OCI-LY7 (cell line): Measurements from ENCODE around the gene TENT5C. TPM values are rescaled to one million over a fixed set of nuclear protein-coding genes. Genes with fewer than 3 reads are reported as not detected.

Source experiments
- BruUV-seq: library from RNA; stranded (reverse); fragments of 400-500 nt; replicated peaks from 2 replicates; lab custom pipeline; 2021; lab: Mats Ljungman, UMichigan
- CTCF ChIA-PET: fragments of 300-600 bp; sonication (Branson Sonifier 250); formaldehyde crosslinking; loops from one replicate; lab custom pipeline; 2022; ENCODE audit warnings: antibody characterized with exemption; ENCODE audit not compliant: unreplicated experiment; lab: Charles Lee
- POLR2A ChIA-PET: fragments of 300-600 bp; sonication (Branson Sonifier 250); formaldehyde crosslinking; loops from one replicate; lab custom pipeline; 2022; ENCODE audit warnings: antibody characterized with exemption; lab: Charles Lee
- DNase-seq: peaks from one replicate; pipeline ENCODE4 v3.0.0-alpha.2; 2015; ENCODE audit warnings: low spot score
- H2AFZ ChIP-seq: fragments of 200-600 bp; sonication (generic), shearing (Covaris generic); 2 replicates; pipeline ENCODE4 v1.6.1; 2014; ENCODE audit warnings: mild to moderate bottlenecking, antibody characterized with exemption, low read length, moderate library complexity
- H3K27ac ChIP-seq: fragments of 200-600 bp; sonication (generic); 2 replicates; pipeline ENCODE4 v1.5.1; 2014; ENCODE audit warnings: mixed run types, low read depth, mild to moderate bottlenecking, moderate library complexity, low read length, inconsistent platforms; ENCODE audit not compliant: poor library complexity, severe bottlenecking
- H3K36me3 ChIP-seq: fragments of 200-600 bp; sonication (generic); 2 replicates; pipeline ENCODE4 v1.6.1; 2014; ENCODE audit warnings: mild to moderate bottlenecking, antibody characterized with exemption, low read length, moderate library complexity, mixed read lengths; ENCODE audit not compliant: insufficient read depth
- H3K4me1 ChIP-seq: fragments of 200-600 bp; sonication (generic); 2 replicates; pipeline ENCODE4 v1.5.1; 2014; ENCODE audit warnings: mild to moderate bottlenecking, low read length; ENCODE audit not compliant: insufficient read depth, poor library complexity, severe bottlenecking
- H3K4me2 ChIP-seq: fragments of 200-600 bp; sonication (generic); 2 replicates; pipeline ENCODE4 v1.6.1; 2014; ENCODE audit warnings: mild to moderate bottlenecking, low read length
- H3K4me3 ChIP-seq: fragments of 200-600 bp; sonication (generic); 2 replicates; pipeline ENCODE4 v1.5.1; 2014; ENCODE audit warnings: mild to moderate bottlenecking, low read depth, low read length; ENCODE audit not compliant: poor library complexity, severe bottlenecking
- H3K79me2 ChIP-seq: fragments of 200-600 bp; sonication (generic); 2 replicates; pipeline ENCODE4 v1.6.1; 2016; ENCODE audit warnings: low read depth, mild to moderate bottlenecking, low read length, moderate library complexity, mixed read lengths; ENCODE audit not compliant: insufficient read depth
- H3K9me2 ChIP-seq: fragments of 200-600 bp; sonication (generic); 2 replicates; pipeline ENCODE4 v1.6.1; 2016; ENCODE audit warnings: mild to moderate bottlenecking, low read length, mixed read lengths; ENCODE audit not compliant: insufficient read depth
- H3K9me3 ChIP-seq: fragments of 200-600 bp; sonication (generic); 2 replicates; pipeline ENCODE4 v1.6.1; 2014; ENCODE audit warnings: mild to moderate bottlenecking, mixed run types, low read length, mixed read lengths
- H4K20me1 ChIP-seq: fragments of 200-600 bp; sonication (generic); 2 replicates; pipeline ENCODE4 v1.6.1; 2014; ENCODE audit warnings: mild to moderate bottlenecking, antibody characterized with exemption, low read length, moderate library complexity, mixed read lengths; ENCODE audit not compliant: insufficient read depth
- CTCF ChIP-seq: fragments of 200-600 bp; sonication (generic); conservative IDR thresholded peaks from 2 replicates; pipeline ENCODE4 v1.5.1; 2014; ENCODE audit warnings: mild to moderate bottlenecking, antibody characterized with exemption, low read length, moderate library complexity, mixed read lengths
- EZH2phosphoT487 ChIP-seq: fragments of 200-600 bp; sonication (generic); IDR thresholded peaks from 2 replicates; pipeline ENCODE4 v1.6.1; 2018; ENCODE audit warnings: low read depth, borderline replicate concordance, mild to moderate bottlenecking, mixed run types, antibody characterized with exemption, low read length, moderate library complexity, mixed read lengths
- intact Hi-C: fragments of 100-400 bp; cut with micrococcal nuclease; formaldehyde crosslinking; loops from one replicate; pipeline ENCODE4 v1.10.0; 2022; ENCODE audit not compliant: unreplicated experiment
- total RNA-seq, 2 experiments: library from RNA; depleted of rRNA in 1 of 2; stranded (reverse); fragments of >200 nt in 1 of 2; shearing (Covaris generic) in 1 of 2; gene quantifications; 2 replicates each; pipeline ENCODE4 v1.2.3, GENCODE V29; 2014 to 2022

Gene TENT5C
- total RNA-seq, 2 experiments from 2014 or later: 13.3 to 31.1 TPM

GRCh38 chr1:117659550-117660270 is 53.9 kb downstream of the TENT5C start:
- Histone ChIP-seq H3K4me2 (peak overlapping the region; percentile 73), H3K4me1 (peaks cover 99% of the 10 kb centered on the region), H3K36me3 (peaks cover 11% of the 10 kb centered on the region; the same call in 1 of the 2 replicates), H3K27ac (peak overlapping the region; percentile 98), H4K20me1 (no peaks in the 10 kb centered on the region), H3K9me3 (peaks cover 25% of the 10 kb centered on the region; the same call in 1 of the 2 replicates), H3K9me2 (no peaks in the 10 kb centered on the region), H3K4me3 (peak overlapping the region; percentile 49), H3K79me2 (no peaks in the 10 kb centered on the region), H2AFZ (peak overlapping the region; percentile 30; the same call in 1 of the 2 replicates)
- ChIA-PET CTCF (interaction anchor here (0.7 to 2.3 kb wide), 7 partner anchors 10 to 121 kb away, joined by 3 to 13 read pairs (median 5); no protein-coding TSS in a partner anchor), POLR2A (interaction anchor here (0.7 to 19.4 kb wide), 10 partner anchors 10 to 119 kb away, joined by 3 to 760 read pairs (median 7); partner anchors contain the start of gene TENT5C)
- BruUV-seq: no TSS peak
- intact Hi-C loops: loop anchor here (1.0 to 10.0 kb wide), 4 partner anchors 15 to 295 kb away; partner anchors contain the start of gene MAN1A2
- DNase-seq: peak; percentile 92
- no peak; the same call in 1 of the 2 replicates for TF ChIP-seq CTCF
- no peak for TF ChIP-seq EZH2phosphoT487

GRCh38 chr1:117660271-117660965 is 54.6 kb downstream of the TENT5C start:
- H2AFZ ChIP-seq: peak overlapping the region; percentile 30; the same call in 1 of the 2 replicates
- H3K27ac ChIP-seq: peak overlapping the region; percentile 98
- no peaks in the 10 kb centered on the region for H3K79me2 ChIP-seq
- no peak for DNase-seq
- ChIA-PET POLR2A (interaction anchor here (0.7 to 19.4 kb wide), 9 partner anchors 9 to 64 kb away, joined by 3 to 760 read pairs (median 5); partner anchors contain the start of gene TENT5C), CTCF (interaction anchor here (0.6 to 2.3 kb wide), 9 partner anchors 10 to 121 kb away, joined by 3 to 13 read pairs (median 3); no protein-coding TSS in a partner anchor)
- H3K36me3 ChIP-seq: peaks cover 11% of the 10 kb centered on the region; the same call in 1 of the 2 replicates
- no peak overlapping the region for H3K4me3 ChIP-seq
- no TSS peak for BruUV-seq
- peaks cover 99% of the 10 kb centered on the region for H3K4me1 ChIP-seq
- H3K9me3 ChIP-seq: peaks cover 25% of the 10 kb centered on the region; the same call in 1 of the 2 replicates
- H4K20me1 ChIP-seq: no peaks in the 10 kb centered on the region
- H3K9me2 ChIP-seq: no peaks in the 10 kb centered on the region
- TF ChIP-seq EZH2phosphoT487 (no peak), CTCF (no peak)
- peak overlapping the region; percentile 73 for H3K4me2 ChIP-seq
- intact Hi-C loops: loop anchor here (10.0 kb wide), 1 partner anchor 296 kb away; the partner anchor contains the start of gene MAN1A2
